HG03139 (cell line): ENCODE measurements around the gene CHST7.

Experiments
- ATAC-seq: cut with Tn5 transposase; IDR thresholded peaks from one replicate; pipeline ENCODE4 v1.9.1; 2021; ENCODE audit not compliant: unreplicated experiment

Gene CHST7

GRCh38 chrX:46645614-46646013 is 72.0 kb downstream of the CHST7 start:
- ATAC-seq: no peak

DNA sequence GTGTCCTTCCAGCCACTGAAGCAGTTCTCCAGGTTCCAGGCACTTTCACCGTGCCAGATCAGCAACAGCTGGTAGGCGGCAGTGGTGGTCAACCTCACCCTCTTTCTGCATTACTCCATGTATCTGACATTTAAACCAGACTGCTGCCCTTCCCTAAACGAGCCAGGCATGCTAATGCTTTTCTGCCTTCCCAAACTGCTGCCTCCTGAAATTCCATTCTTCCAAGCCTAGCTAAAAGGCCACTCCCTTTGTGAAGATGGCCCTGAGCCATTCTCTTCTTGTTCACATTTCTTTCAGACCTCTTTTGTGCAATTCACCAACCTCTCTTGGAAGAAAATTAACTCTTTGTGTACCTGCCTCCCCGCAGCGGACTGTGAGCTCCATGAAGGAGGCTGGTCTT is 73.7 kb downstream of the CHST7 start:
- ATAC-seq: no peak
